Endothelial cell (in vitro differentiated cells): ENCODE results near the gene DACH1. TPM values are rescaled to one million over a fixed set of nuclear protein-coding genes. Genes with fewer than 3 reads are reported as not detected.

Experiments used
- DNase-seq: peaks from one replicate; pipeline ENCODE4 v3.0.0; 2021; ENCODE audit warnings: low spot score
- H3K27ac Mint-ChIP-seq: one replicate; pipeline ENCODE4 v1.8.0; 2021; ENCODE audit warnings: mixed read lengths, inconsistent platforms; ENCODE audit not compliant: unreplicated experiment
- H3K27me3 Mint-ChIP-seq: one replicate; pipeline ENCODE4 v1.8.0; 2021; ENCODE audit warnings: mild to moderate bottlenecking, moderate library complexity, mixed read lengths, inconsistent platforms; ENCODE audit not compliant: unreplicated experiment
- H3K36me3 Mint-ChIP-seq: one replicate; pipeline ENCODE4 v1.8.0; 2021; ENCODE audit warnings: mild to moderate bottlenecking, low read depth, mixed read lengths, inconsistent platforms; ENCODE audit not compliant: unreplicated experiment
- H3K4me1 Mint-ChIP-seq: one replicate; pipeline ENCODE4 v1.8.0; 2021; ENCODE audit warnings: mild to moderate bottlenecking, mixed read lengths, inconsistent platforms; ENCODE audit not compliant: unreplicated experiment
- H3K4me3 Mint-ChIP-seq: one replicate; pipeline ENCODE4 v1.8.0; 2021; ENCODE audit warnings: mild to moderate bottlenecking, mixed read lengths, inconsistent platforms; ENCODE audit not compliant: unreplicated experiment
- H3K9me3 Mint-ChIP-seq: one replicate; pipeline ENCODE4 v1.8.0; 2021; ENCODE audit warnings: mixed read lengths, inconsistent platforms; ENCODE audit not compliant: unreplicated experiment
- total RNA-seq: library from RNA; stranded (reverse); fragmentation: NEBNext Ultra II Directional; extraction: Animal tissue kit (Norgen Biotek cat#: 25700); gene quantifications from one replicate; pipeline ENCODE4 v1.2.1, GENCODE V29; 2021; ENCODE audit not compliant: unreplicated experiment
- TF ChIP-seq, protein P1 (sequence below): fragments of 200-600 bp; sonication (generic); IDR thresholded peaks from one replicate; pipeline ENCODE4 v1.5.0; 2021; ENCODE audit warnings: antibody characterized with exemption; ENCODE audit not compliant: unreplicated experiment

Gene DACH1
- total RNA-seq, 1 donor from 2014 or later = 36.4 TPM

GRCh38 chr13:71865874-71866334, 1.1 kb downstream of the DACH1 start:
- Mint-ChIP-seq H3K27ac (no peak overlapping the region), H3K4me3 (peak overlapping the region; percentile 93), H3K36me3 (peaks cover 23% of the 10 kb centered on the region), H3K4me1 (peaks cover 42% of the 10 kb centered on the region), H3K9me3 (no peaks in the 10 kb centered on the region), H3K27me3 (peaks cover 13% of the 10 kb centered on the region)
- DNase-seq = peak; percentile 24
- TF ChIP-seq, protein P1, sequence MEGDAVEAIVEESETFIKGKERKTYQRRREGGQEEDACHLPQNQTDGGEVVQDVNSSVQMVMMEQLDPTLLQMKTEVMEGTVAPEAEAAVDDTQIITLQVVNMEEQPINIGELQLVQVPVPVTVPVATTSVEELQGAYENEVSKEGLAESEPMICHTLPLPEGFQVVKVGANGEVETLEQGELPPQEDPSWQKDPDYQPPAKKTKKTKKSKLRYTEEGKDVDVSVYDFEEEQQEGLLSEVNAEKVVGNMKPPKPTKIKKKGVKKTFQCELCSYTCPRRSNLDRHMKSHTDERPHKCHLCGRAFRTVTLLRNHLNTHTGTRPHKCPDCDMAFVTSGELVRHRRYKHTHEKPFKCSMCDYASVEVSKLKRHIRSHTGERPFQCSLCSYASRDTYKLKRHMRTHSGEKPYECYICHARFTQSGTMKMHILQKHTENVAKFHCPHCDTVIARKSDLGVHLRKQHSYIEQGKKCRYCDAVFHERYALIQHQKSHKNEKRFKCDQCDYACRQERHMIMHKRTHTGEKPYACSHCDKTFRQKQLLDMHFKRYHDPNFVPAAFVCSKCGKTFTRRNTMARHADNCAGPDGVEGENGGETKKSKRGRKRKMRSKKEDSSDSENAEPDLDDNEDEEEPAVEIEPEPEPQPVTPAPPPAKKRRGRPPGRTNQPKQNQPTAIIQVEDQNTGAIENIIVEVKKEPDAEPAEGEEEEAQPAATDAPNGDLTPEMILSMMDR = no peak

DNA sequence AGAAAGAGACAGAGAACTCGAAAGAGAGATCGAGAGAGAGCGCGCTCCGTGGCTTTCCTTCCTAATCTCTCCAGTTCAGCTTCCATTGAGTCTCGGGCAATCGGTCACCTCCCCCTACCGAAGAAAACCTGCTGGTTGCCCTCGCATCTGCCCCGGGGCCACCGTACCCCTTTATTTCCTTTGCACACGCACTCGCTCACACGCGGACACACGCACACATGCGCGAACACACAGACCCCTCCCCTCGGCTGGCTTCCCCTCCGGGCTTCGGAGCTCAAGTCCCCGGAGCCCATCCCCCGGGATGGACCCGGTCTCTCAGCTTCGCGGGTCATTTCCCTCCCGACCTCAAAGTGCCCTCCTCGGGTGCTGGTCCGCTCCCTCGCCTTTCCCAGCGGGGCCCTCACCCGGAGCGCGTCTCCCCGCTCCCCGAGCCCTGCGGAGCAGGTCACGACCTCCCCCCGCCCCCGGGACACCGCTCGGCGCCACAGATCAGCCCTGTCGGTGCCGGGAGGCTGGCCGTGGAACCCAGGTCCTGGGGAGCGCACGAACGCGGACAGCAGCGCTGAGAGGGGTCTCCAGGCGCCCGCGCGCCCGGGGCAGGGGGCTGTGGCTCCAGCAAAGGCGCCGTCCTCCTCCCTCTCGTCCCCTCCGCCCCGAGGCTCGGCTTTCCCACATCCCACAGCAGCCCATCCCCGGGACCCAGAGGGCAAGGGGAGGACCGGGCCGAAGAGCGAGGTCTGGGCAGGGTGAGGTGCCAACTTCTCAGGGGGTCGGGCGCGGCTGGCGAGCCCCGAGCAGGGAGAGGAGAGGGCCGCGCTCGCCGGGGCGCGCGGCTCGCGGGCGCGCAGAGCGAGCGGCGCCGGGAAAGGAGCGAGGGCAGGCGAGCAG, 1.8 kb downstream of the DACH1 start:
- Mint-ChIP-seq H3K36me3 (peaks cover 23% of the 10 kb centered on the region), H3K27me3 (peaks cover 13% of the 10 kb centered on the region), H3K9me3 (no peaks in the 10 kb centered on the region), H3K27ac (peak overlapping the region; percentile 85), H3K4me1 (peaks cover 38% of the 10 kb centered on the region), H3K4me3 (peak overlapping the region; percentile 99)
- peak; percentile 40 for DNase-seq
- TF ChIP-seq, protein P1 = no peak

DNA sequence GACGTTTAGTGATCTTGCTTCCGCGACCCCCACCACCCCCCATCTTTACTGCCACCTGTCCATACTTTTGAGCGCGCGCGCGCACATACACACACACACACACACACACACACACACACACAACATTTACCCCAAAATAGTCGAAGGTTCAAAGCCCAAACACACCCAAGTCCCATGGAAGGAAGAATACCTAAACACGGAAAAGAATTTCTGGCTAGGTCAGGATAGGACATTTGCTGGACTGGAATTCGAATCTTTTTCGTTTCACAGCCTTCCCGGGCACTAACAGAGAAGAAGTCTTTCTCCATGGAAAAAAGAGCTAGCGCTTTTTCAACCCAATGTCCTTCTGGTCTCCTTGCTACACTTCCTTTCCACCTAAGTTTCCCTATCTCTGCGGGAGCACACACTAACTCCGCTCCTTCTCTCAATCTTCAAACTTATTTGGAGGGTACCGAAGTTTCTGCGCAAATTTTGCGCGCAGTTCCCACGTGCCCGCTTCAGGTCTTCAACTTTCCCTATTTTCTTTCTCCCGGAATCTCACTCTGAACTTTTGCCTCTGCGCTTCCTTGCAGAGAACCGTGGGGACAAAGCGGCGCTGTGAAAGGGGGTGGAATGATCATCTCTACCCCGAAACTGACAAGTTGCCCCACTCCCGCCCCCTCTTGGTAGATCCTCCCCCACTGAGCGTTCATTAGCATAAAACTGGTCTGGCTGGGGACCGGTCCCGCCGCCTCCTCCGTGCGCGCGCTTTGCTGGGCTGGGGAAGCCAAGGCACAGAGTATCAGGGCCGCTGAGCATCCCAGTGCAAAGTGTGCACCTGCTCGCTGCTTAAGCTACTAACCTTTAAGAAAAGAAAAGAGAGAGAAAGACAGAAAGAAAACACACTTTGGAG, 2.7 kb downstream of the DACH1 start:
- Mint-ChIP-seq H3K9me3 (no peaks in the 10 kb centered on the region), H3K27me3 (peaks cover 13% of the 10 kb centered on the region), H3K4me3 (peak overlapping the region; percentile 99), H3K36me3 (peaks cover 23% of the 10 kb centered on the region), H3K27ac (peak overlapping the region; percentile 85), H3K4me1 (peaks cover 31% of the 10 kb centered on the region)
- TF ChIP-seq, protein P1 = no peak
- peak; percentile 52 for DNase-seq

DNA sequence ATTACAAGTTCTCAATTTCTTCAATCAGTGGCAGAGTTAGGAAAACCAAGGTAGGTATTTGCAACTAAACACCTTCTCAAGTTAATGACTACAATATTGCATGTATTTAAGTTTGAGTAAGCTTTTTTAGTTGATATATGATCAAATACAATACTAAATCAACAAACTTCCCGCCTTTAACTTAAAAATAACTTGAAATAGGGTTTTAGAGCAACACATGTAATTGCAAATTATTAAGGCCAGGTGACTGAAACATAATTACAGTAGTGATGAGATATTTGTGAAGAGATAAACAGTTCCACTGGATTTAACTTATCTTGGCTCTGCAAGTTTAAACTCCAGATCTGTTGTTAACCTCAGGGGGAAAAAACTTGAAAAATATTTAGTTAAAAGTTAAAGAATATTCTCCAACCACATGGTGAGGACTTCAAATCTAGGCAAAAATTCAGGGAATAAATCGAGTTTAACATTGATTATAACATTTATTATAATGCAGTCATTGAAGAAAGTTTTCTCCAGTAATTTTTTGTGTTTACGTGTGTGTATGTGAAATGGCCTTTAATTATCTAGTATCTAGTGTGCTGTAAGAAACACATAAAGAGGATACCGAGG, 3.6 kb downstream of the DACH1 start:
- Mint-ChIP-seq H3K27ac (no peak overlapping the region), H3K36me3 (peaks cover 23% of the 10 kb centered on the region), H3K27me3 (peaks cover 13% of the 10 kb centered on the region), H3K4me3 (peak overlapping the region; percentile 99), H3K4me1 (peaks cover 31% of the 10 kb centered on the region), H3K9me3 (no peaks in the 10 kb centered on the region)
- TF ChIP-seq, protein P1 = no peak
- DNase-seq = no peak
